NB4 (cell line): ENCODE results near the gene NEK7.

Experiments
- POLR2A ChIP-seq: IDR thresholded peaks from 2 replicates; pipeline ENCODE4 v1.6.1; 2011; ENCODE audit warnings: mild to moderate bottlenecking; ENCODE audit not compliant: insufficient read length; ENCODE audit errors: extremely low read depth
- TF ChIP-seq, protein P1 (sequence below): IDR thresholded peaks from one replicate; pipeline ENCODE4 v1.5.1; 2012; ENCODE audit warnings: low read depth, low read length

DNA sequence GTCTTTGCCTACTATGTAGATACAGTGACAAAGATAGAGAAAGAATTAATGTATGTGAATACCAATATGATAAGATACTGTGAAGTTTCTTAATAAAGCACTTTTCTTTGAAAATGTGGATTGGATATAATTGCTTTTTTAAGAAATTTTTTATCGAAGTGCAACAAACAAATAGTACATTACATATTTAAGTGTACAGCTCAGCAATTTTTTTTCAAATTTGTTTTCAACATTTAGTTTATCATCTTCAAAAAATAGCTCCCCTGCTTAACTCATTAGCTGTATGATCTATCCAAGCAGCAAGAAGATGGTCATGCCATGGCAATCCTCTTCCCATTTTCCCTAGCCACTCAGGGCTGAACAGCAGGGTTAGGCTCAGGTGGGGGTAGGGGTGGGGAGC, 40.5 kb downstream of the NEK7 start:
- TF ChIP-seq, protein P1, sequence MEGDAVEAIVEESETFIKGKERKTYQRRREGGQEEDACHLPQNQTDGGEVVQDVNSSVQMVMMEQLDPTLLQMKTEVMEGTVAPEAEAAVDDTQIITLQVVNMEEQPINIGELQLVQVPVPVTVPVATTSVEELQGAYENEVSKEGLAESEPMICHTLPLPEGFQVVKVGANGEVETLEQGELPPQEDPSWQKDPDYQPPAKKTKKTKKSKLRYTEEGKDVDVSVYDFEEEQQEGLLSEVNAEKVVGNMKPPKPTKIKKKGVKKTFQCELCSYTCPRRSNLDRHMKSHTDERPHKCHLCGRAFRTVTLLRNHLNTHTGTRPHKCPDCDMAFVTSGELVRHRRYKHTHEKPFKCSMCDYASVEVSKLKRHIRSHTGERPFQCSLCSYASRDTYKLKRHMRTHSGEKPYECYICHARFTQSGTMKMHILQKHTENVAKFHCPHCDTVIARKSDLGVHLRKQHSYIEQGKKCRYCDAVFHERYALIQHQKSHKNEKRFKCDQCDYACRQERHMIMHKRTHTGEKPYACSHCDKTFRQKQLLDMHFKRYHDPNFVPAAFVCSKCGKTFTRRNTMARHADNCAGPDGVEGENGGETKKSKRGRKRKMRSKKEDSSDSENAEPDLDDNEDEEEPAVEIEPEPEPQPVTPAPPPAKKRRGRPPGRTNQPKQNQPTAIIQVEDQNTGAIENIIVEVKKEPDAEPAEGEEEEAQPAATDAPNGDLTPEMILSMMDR = no peak
- no peak for TF ChIP-seq POLR2A
